NB4 (cell line): ENCODE results near the gene NDRG4.

Experiments
- CTCF ChIP-seq: IDR thresholded peaks from one replicate; pipeline ENCODE4 v1.5.1; 2012; ENCODE audit warnings: low read depth, low read length
- MAX ChIP-seq: IDR thresholded peaks from 2 replicates; pipeline ENCODE4 v1.6.1; 2011; ENCODE audit warnings: low read depth, low read length
- MYC ChIP-seq: IDR thresholded peaks from 2 replicates; pipeline ENCODE4 v1.6.1; 2011; ENCODE audit warnings: low read depth, low read length
- POLR2A ChIP-seq: IDR thresholded peaks from 2 replicates; pipeline ENCODE4 v1.6.1; 2011; ENCODE audit warnings: mild to moderate bottlenecking; ENCODE audit not compliant: insufficient read length; ENCODE audit errors: extremely low read depth

- no peak for TF ChIP-seq CTCF
- no peak for TF ChIP-seq POLR2A
- no peak for TF ChIP-seq MAX
- no peak for TF ChIP-seq MYC
Measured at GRCh38 chr16:58464916-58465731, 34.8 kb upstream of the NDRG4 start.
